A549 treated with AZD2906 at 1 μM for 4 hours (cell line): ENCODE data around the gene CYP27A1. TPM values are rescaled to one million over a fixed set of nuclear protein-coding genes. Genes with fewer than 3 reads are reported as not detected.

Experiments used
- total RNA-seq: library from RNA; stranded (reverse); fragments of 200-300 nt; extraction: Qiagen RNA extraction; gene quantifications from 5 replicates; pipeline ENCODE4 v1.2.3, GENCODE V29; 2022

CYP27A1 gene
- total RNA-seq = 0.09 to 0.18 TPM (median 0.11 TPM) in 5 replicates

DNA sequence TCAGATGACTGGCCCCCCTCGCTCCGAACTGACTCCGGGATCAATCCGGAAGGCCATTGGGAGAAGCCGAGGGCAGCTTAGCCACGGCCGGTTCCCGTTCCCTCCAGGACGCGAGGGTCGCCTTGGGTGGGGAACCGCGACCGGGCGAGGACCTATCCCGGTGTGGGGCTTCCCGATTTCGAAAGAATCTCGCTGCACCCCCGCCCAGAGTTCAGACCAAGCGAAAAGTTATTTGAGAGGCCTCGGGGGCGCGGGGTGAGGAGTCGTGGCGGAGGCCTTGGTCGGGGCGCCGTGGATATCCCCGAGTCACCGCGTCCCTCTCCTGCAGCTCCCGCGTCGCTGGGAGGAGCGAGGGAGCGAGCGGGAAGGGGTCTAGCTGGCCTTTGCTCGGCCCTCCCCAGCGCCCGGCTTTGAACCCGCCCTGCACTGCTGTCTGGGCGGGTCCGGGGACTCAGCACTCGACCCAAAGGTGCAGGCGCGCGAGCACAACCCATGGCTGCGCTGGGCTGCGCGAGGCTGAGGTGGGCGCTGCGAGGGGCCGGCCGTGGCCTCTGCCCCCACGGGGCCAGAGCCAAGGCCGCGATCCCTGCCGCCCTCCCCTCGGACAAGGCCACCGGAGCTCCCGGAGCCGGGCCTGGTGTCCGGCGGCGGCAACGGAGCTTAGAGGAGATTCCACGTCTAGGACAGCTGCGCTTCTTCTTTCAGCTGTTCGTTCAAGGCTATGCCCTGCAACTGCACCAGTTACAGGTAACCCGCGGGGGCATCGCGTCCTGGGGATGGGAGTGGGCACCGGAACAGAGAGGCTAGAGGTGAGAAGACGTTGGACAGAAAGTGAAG is at the start of gene CYP27A1:
Gene CYP27A1 (plus strand): TSS at position 457 of the 837 bp plus-strand sequence. CDS start 36 bp downstream, at position 493.

DNA sequence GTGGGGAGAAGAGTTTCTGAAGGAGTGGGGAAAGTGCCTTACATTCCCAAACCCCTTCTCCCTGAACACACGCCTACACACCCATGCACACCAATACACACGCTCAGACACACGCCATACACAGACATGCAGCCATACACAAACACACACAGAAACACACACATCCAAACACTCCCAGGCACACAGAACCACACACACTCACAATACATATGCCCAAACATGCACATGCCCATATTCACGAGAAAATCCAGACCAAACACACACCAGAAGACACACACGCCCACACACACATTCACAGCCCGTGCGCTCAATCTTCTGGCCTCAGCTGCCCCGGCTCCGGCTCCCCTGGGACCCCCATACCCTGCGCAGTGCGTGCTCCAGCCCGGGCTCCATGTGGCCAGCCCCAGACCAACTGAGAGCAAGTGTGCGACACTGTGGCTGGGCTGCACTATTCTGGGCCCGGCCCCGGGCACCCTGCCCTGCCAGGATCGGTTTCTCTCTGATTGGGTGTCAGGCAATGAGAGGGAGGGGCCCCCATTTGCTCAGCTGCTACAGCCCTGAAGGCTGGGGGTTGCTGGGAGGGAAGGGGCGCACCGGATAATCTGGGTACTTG is 49.5 kb downstream of the CYP27A1 start, which contains the start of gene PRKAG3:
Gene PRKAG3 (minus strand): TSS at position 426 of the 613 bp plus-strand sequence.

DNA sequence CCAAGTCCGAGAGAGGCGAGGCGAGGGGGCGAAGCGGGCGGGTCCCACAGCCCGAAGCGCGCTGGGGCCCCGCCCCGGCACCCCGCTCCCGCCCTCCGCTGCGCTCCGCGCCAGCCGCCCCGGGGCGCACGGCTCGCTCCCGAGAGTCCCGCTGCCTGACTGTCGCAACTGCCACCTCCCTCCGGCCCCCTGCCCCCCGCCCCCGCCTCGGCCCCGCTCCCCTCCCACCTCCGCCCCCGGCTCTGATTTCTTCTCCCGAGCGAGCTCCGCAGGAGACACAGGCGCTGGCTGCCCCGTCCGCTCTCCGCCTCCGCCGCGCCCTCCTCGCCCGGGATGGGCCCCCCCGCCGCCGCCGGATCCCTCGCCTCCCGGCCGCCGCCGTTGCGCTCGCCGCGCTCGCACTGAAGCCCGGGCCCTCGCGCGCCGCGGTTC is 77.6 kb downstream of the CYP27A1 start, which contains the start of gene WNT6:
Gene WNT6 (plus strand): TSS at position 250 of the 432 bp plus-strand sequence. CDS start 233 bp downstream, outside the sequence.

Other genes with a start within 250 kb of the CYP27A1 start
- 4.1 to 5.6 TPM (median 4.6 TPM) in 5 replicates for gene USP37, start 213.8 kb upstream of the CYP27A1 start, total RNA-seq
- 35.9 to 41.6 TPM (median 40.6 TPM) in 5 replicates for gene CNOT9, start 213.3 kb upstream of the CYP27A1 start, total RNA-seq
- 0.22 to 0.80 TPM (median 0.38 TPM) in 5 replicates for gene PLCD4, start 174.2 kb upstream of the CYP27A1 start, total RNA-seq
- 14.8 to 19.4 TPM (median 16.4 TPM) in 5 replicates for gene ZNF142, start 122.5 kb upstream of the CYP27A1 start, total RNA-seq
- gene BCS1L, start 122.5 kb upstream of the CYP27A1 start, total RNA-seq = 42.2 to 52.1 TPM (median 47.6 TPM) in 5 replicates
- gene RNF25, start 110.1 kb upstream of the CYP27A1 start, total RNA-seq = 41.8 to 51.5 TPM (median 48.1 TPM) in 5 replicates
- 8.1 to 11.4 TPM (median 10.3 TPM) in 5 replicates for gene STK36, start 110.1 kb upstream of the CYP27A1 start, total RNA-seq
- 22.3 to 26.4 TPM (median 24.4 TPM) in 5 replicates for gene TTLL4, start 71.3 kb upstream of the CYP27A1 start, total RNA-seq
- gene PRKAG3, start 49.7 kb downstream of the CYP27A1 start, total RNA-seq = not detected in 5 replicates
- 0.17 to 0.27 TPM (median 0.25 TPM) in 5 replicates for gene WNT6, start 77.7 kb downstream of the CYP27A1 start, total RNA-seq
- 0.06 to 0.11 TPM (median 0.09 TPM) in 4 of 5 replicates, not detected in the other for gene WNT10A, start 98.7 kb downstream of the CYP27A1 start, total RNA-seq
- gene CDK5R2, start 177.5 kb downstream of the CYP27A1 start, total RNA-seq = 4.6 to 8.8 TPM (median 7.0 TPM) in 5 replicates
- gene FEV, start 203.0 kb downstream of the CYP27A1 start, total RNA-seq = not detected in 5 replicates
- gene CRYBA2, start 211.3 kb downstream of the CYP27A1 start, total RNA-seq = 0.10 to 0.25 TPM in 2 of 5 replicates, not detected in the others